GM12878 (cell line): ENCODE measurements around the gene FAM219A. TPM values are rescaled to one million over a fixed set of nuclear protein-coding genes. Genes with fewer than 3 reads are reported as not detected.

Experiments used
- ATAC-seq: fragments of 200-7000 bp; cut with Tn5 transposase; 3 replicates; pipeline ENCODE4 v1.9.1; 2020; ENCODE audit warnings: mild to moderate bottlenecking, moderate library complexity
- BruUV-seq: library from RNA; stranded (reverse); fragments of 400-500 nt; replicated peaks from 2 replicates; lab custom pipeline; 2021; lab: Mats Ljungman, UMichigan
- CTCF ChIA-PET: fragments of 300-600 bp; sonication (Branson Sonifier 250); formaldehyde crosslinking; extraction: SDS; loops from one replicate; lab custom pipeline; 2021; ENCODE audit warnings: inconsistent platforms; lab: Yijun Ruan, JAX
- POLR2A ChIA-PET: fragments of 350-600 bp; formaldehyde crosslinking; extraction: SDS; loops from one replicate; lab custom pipeline; 2021; ENCODE audit warnings: inconsistent platforms; lab: Charles Lee
- RAD21 ChIA-PET: fragments of 300-600 bp; sonication (Branson Sonifier 250); formaldehyde crosslinking; loops from one replicate; lab custom pipeline; 2023; ENCODE audit warnings: antibody characterized with exemption; ENCODE audit not compliant: unreplicated experiment; lab: Charles Lee
- SMC1A ChIA-PET: fragments of 300-600 bp; sonication (Branson Sonifier 250); formaldehyde crosslinking; loops from one replicate; lab custom pipeline; 2023; ENCODE audit not compliant: unreplicated experiment, uncharacterized antibody; lab: Charles Lee
- DNase-seq: peaks from one replicate; pipeline ENCODE4 v3.0.0-alpha.2; 2011; ENCODE audit warnings: low read depth, low spot score
- FAIRE-seq: peaks from 3 replicates; lab custom pipeline; 2011; peaks lifted over from hg19 to GRCh38; lab: Jason Lieb, UNC
- H2AFZ ChIP-seq: 2 replicates; pipeline ENCODE4 v1.6.0; 2011; ENCODE audit warnings: low read depth, low read length, control low read depth; ENCODE audit not compliant: control insufficient read depth
- H3K27ac ChIP-seq: 2 replicates; pipeline ENCODE4 v1.5.1; 2011; ENCODE audit warnings: control low read depth; ENCODE audit not compliant: control insufficient read depth, insufficient read depth
- H3K27me3 ChIP-seq, 2 experiments: replicated peaks in 1 of 2; 2 replicates each; pipeline versions ENCODE4 v1.6.0 to v1.6.1; 2011; ENCODE audit warnings: low read length in 1 of 2; ENCODE audit not compliant: control insufficient read depth in 2 of 2, insufficient read depth in 2 of 2
- H3K36me3 ChIP-seq, 2 experiments: 2 replicates each; pipeline ENCODE4 v1.5.1; 2011; ENCODE audit warnings: low read length in 1 of 2; ENCODE audit not compliant: control insufficient read depth in 2 of 2, insufficient read depth in 2 of 2
- H3K4me1 ChIP-seq: 2 replicates; pipeline ENCODE4 v1.6.1; 2011; ENCODE audit warnings: mild to moderate bottlenecking, low read length, moderate library complexity, mixed read lengths; ENCODE audit not compliant: control insufficient read depth, insufficient read depth
- H3K4me2 ChIP-seq: 2 replicates; pipeline ENCODE4 v1.6.0; 2011; ENCODE audit warnings: control low read depth; ENCODE audit not compliant: control insufficient read depth, insufficient read depth
- H3K4me3 ChIP-seq: fragments of 200-600 bp; sonication (generic); 2 replicates; pipeline ENCODE4 v1.5.1; 2016
- H3K79me2 ChIP-seq: 2 replicates; pipeline ENCODE4 v1.6.0; 2011; ENCODE audit warnings: low read length; ENCODE audit not compliant: control insufficient read depth, insufficient read depth
- H3K9ac ChIP-seq: 2 replicates; pipeline ENCODE4 v1.8.0; 2011; ENCODE audit warnings: low read length, control low read depth, mixed read lengths; ENCODE audit not compliant: control insufficient read depth, insufficient read depth
- H3K9me3 ChIP-seq: replicated peaks from 3 replicates; pipeline ENCODE4 v1.5.1; 2011; ENCODE audit warnings: mild to moderate bottlenecking, low read length; ENCODE audit not compliant: control insufficient read depth, insufficient read depth
- H4K20me1 ChIP-seq: 2 replicates; pipeline ENCODE4 v1.6.0; 2011; ENCODE audit not compliant: control insufficient read depth, insufficient read depth
- ETV6 ChIP-seq, 2 experiments: fragments of 450-650 bp in 1 of 2; IDR thresholded peaks in 1 of 2; conservative IDR thresholded peaks in 1 of 2; 2 replicates each; pipeline ENCODE4 v1.6.1; 2014; ENCODE audit warnings: antibody characterized with exemption in 1 of 2, borderline replicate concordance in 1 of 2, low read depth in 1 of 2, mild to moderate bottlenecking in 1 of 2, moderate library complexity in 1 of 2
- HDAC2 ChIP-seq: fragments of 200-600 bp; sonication (generic); IDR thresholded peaks from 2 replicates; pipeline ENCODE4 v1.6.1; 2017
- HDAC6 ChIP-seq: fragments of 200-600 bp; sonication (generic); IDR thresholded peaks from one replicate; pipeline ENCODE4 v1.8.0; 2017; ENCODE audit warnings: antibody characterized with exemption; ENCODE audit not compliant: unreplicated experiment
- HDGF ChIP-seq: fragments of 450-650 bp; IDR thresholded peaks from 2 replicates; pipeline ENCODE4 v1.6.1; 2016; ENCODE audit warnings: antibody characterized with exemption
- MEF2B ChIP-seq: fragments of 450-650 bp; IDR thresholded peaks from 2 replicates; pipeline ENCODE4 v1.6.1; 2018; ENCODE audit warnings: mild to moderate bottlenecking, moderate library complexity; ENCODE audit not compliant: partially characterized antibody, poor library complexity, severe bottlenecking
- MYC ChIP-seq: IDR thresholded peaks from 2 replicates; pipeline ENCODE4 v1.6.1; 2011; ENCODE audit warnings: mild to moderate bottlenecking, low read length, moderate library complexity, inconsistent platforms; ENCODE audit not compliant: insufficient read depth, insufficient replicate concordance, insufficient read length, severe bottlenecking
- PAX5 ChIP-seq: IDR thresholded peaks from 2 replicates; pipeline ENCODE4 v1.6.1; 2011; ENCODE audit warnings: low read depth, low read length, borderline replicate concordance
- RAD21 ChIP-seq: IDR thresholded peaks from 2 replicates; pipeline ENCODE4 v1.6.1; 2011; ENCODE audit warnings: mild to moderate bottlenecking, low read depth, low read length, moderate library complexity; ENCODE audit not compliant: insufficient read depth
- SP1 ChIP-seq: IDR thresholded peaks from one replicate; pipeline ENCODE4 v1.6.1; 2011; ENCODE audit warnings: low read depth, low read length
- SUPT20H ChIP-seq: IDR thresholded peaks from 2 replicates; pipeline ENCODE4 v1.6.1; 2011; ENCODE audit warnings: low read depth, mild to moderate bottlenecking, low read length, moderate library complexity, borderline replicate concordance; ENCODE audit not compliant: control insufficient read depth
- TCF7 ChIP-seq: IDR thresholded peaks from 2 replicates; pipeline ENCODE4 v1.6.1; 2014; ENCODE audit warnings: antibody characterized with exemption, borderline replicate concordance
- ZSCAN29 ChIP-seq: fragments of 450-650 bp; IDR thresholded peaks from 2 replicates; pipeline ENCODE4 v1.6.1; 2017; ENCODE audit warnings: mild to moderate bottlenecking, moderate library complexity
- ZZZ3 ChIP-seq: IDR thresholded peaks from 2 replicates; pipeline ENCODE4 v1.6.1; 2011; ENCODE audit warnings: low read depth; ENCODE audit not compliant: control insufficient read depth, insufficient read length
- WGBS: methylation state at CpG from one replicate; pipeline ENCODE4 v1.1.6; 2016; ENCODE audit warnings: low lambda C conversion rate; ENCODE audit not compliant: insufficient replicate concordance, insufficient coverage; ENCODE audit errors: missing lambda C conversion rate; 5-methylcytosine and 5-hydroxymethylcytosine counted together
- in situ Hi-C: fragments of 300-500 bp; cut with MboI; formaldehyde crosslinking; loops from 9 replicates; pipeline ENCODE4 v1.14.3; 2018; ENCODE audit warnings: mixed read lengths
- intact Hi-C: fragments of 100-400 bp; cut with micrococcal nuclease; formaldehyde crosslinking; loops from one replicate; pipeline ENCODE4 v1.14.2; 2022; ENCODE audit not compliant: unreplicated experiment
- polyA plus RNA-seq, 11 experiments: library from polyadenylated mRNA; depleted of rRNA in 4 of 11; unstranded in 6 of 11; stranded (reverse) in 5 of 11; fragments of >200 nt; fragmentation: Nextera tagmentation in 4 of 11; fragmentation: Illumina TruSeq in 1 of 11; extraction: Ambion mirVana in 4 of 11; extraction: Trizol in 1 of 11; gene quantifications; 1 replicate in 1 of 11; 2 replicates in 10 of 11; pipeline versions ENCODE4 v1.2.1 to v1.2.3, GENCODE V29; 2011 to 2016; ENCODE audit warnings: inconsistent platforms in 2 of 11, missing spikeins in 2 of 11, low read depth in 1 of 11
- total RNA-seq, 4 experiments: library from RNA; depleted of rRNA in 3 of 4; stranded (reverse); fragments of >200 nt in 3 of 4; fragmentation: Illumina TruSeq in 1 of 4; extraction: Trizol in 1 of 4; gene quantifications; 2 replicates each; pipeline versions ENCODE4 v1.2.1 to v1.2.3, GENCODE V29; 2013 to 2021
- TF ChIP-seq, protein P1 (sequence below), 3 experiments: IDR thresholded peaks in 2 of 3; conservative IDR thresholded peaks in 1 of 3; 2 replicates each; pipeline ENCODE4 v1.5.1; 2011; ENCODE audit warnings: low read depth in 3 of 3, low read length in 3 of 3, mild to moderate bottlenecking in 3 of 3, control low read depth in 2 of 3, moderate library complexity in 2 of 3, inconsistent platforms in 1 of 3, mixed read lengths in 1 of 3; ENCODE audit not compliant: control insufficient read depth in 2 of 3, insufficient read depth in 1 of 3; ENCODE audit errors: extremely low read depth in 1 of 3
- TF ChIP-seq, protein P2 (sequence below): fragments of 450-650 bp; IDR thresholded peaks from 2 replicates; pipeline ENCODE4 v1.6.1; 2017; ENCODE audit warnings: borderline replicate concordance

The FAM219A gene
- total and polyA plus RNA-seq, 10 of the 15 experiments (the other 5 are each of a cell fraction or from before 2014, with no cell fraction given): 0.11 to 2.0 (median 0.71) TPM

DNA sequence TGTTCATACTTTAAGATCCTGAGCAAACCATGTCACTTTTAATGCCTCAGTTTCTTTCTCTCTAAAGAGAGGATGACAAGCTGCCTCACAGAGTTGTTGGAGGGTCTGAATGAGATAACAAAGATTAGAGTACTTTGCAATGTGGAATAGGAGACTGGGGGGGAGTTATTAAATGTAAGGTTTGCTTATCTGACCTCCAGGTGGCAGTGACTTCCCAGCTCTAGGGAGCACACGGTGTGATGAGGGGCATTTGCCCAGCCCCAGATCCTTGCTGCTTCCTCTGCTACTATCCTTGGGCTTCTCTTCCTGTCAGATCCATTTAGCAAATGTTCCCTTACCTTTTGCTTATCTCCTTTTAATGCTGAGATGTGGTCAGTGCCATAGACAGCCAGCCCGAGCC lies 33.7 kb upstream of the FAM219A start:
- H3K79me2 ChIP-seq: no peaks in the 10 kb centered on the region
- SMC1A ChIA-PET: no interaction called here
- CTCF ChIA-PET: interaction anchor here (1.2 kb wide), 1 partner anchor 8 kb away, joined by 3 read pairs; no protein-coding TSS in a partner anchor
- no peak for TF ChIP-seq HDAC6
- TF ChIP-seq ZZZ3: no peak
- TF ChIP-seq, protein P1, sequence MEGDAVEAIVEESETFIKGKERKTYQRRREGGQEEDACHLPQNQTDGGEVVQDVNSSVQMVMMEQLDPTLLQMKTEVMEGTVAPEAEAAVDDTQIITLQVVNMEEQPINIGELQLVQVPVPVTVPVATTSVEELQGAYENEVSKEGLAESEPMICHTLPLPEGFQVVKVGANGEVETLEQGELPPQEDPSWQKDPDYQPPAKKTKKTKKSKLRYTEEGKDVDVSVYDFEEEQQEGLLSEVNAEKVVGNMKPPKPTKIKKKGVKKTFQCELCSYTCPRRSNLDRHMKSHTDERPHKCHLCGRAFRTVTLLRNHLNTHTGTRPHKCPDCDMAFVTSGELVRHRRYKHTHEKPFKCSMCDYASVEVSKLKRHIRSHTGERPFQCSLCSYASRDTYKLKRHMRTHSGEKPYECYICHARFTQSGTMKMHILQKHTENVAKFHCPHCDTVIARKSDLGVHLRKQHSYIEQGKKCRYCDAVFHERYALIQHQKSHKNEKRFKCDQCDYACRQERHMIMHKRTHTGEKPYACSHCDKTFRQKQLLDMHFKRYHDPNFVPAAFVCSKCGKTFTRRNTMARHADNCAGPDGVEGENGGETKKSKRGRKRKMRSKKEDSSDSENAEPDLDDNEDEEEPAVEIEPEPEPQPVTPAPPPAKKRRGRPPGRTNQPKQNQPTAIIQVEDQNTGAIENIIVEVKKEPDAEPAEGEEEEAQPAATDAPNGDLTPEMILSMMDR (IDR thresholded peaks at IDR 0.05 in 2 of 3, conservative IDR thresholded peaks at IDR 0.05 in 1 of 3; ENCODE audit: control insufficient read depth in 2 of 3, extremely low read depth in 1 of 3, insufficient read depth in 1 of 3, low read depth in 3 of 3, low read length in 3 of 3): peak in 1 of 3 experiments; percentile 14; a peak in 1 of 6 replicates
- TF ChIP-seq, all 136 proteins: peak for 1
- H3K27ac ChIP-seq: no peak overlapping the region
- no peak overlapping the region for H2AFZ ChIP-seq
- no peak for DNase-seq
- no peak for ATAC-seq
- no peaks in the 10 kb centered on the region for H3K9me3 ChIP-seq
- H3K4me1 ChIP-seq: no peaks in the 10 kb centered on the region
- H4K20me1 ChIP-seq: peaks cover 3% of the 10 kb centered on the region
- POLR2A ChIA-PET: no interaction called here
- in situ Hi-C loops (no loop called here), intact Hi-C loops (no loop called here)
- no peak overlapping the region for H3K9ac ChIP-seq
- RAD21 ChIA-PET: no interaction called here
- no TSS peak for BruUV-seq
- no peak overlapping the region for H3K4me3 ChIP-seq
- 3% methylated on average over 2 of the region's 2 CpGs for WGBS
- peaks cover 4 to 18% of the 10 kb centered on the region in 2 experiments; a peak in 3 of 4 replicates for H3K27me3 ChIP-seq
- no peaks in the 10 kb centered on the region for H3K36me3 ChIP-seq
- no peak overlapping the region for H3K4me2 ChIP-seq
- FAIRE-seq: no peak

DNA sequence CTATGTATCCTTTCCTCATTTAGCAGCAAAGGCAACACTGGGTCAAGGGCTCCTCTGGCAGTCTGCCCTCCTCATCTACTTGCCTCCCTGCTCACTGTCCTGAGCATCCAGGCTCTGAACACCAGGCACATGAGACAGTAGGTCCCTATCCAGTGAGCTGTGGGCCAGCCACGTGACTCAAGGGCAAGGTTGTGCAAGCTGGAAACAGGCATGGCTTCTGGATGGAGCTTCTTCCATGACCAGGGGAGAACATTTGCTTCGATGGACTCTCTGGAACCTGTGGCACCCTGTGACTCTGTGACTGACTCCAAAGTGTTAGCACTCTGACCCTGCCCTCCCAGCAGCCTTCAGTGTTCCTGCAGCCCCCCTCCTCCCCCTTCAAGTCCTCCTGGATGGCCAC lies 33.2 kb upstream of the FAM219A start:
- intact Hi-C loops (no loop called here), in situ Hi-C loops (no loop called here)
- no peak for TF ChIP-seq SUPT20H
- no peak for TF ChIP-seq ZSCAN29
- TF ChIP-seq, protein P2, sequence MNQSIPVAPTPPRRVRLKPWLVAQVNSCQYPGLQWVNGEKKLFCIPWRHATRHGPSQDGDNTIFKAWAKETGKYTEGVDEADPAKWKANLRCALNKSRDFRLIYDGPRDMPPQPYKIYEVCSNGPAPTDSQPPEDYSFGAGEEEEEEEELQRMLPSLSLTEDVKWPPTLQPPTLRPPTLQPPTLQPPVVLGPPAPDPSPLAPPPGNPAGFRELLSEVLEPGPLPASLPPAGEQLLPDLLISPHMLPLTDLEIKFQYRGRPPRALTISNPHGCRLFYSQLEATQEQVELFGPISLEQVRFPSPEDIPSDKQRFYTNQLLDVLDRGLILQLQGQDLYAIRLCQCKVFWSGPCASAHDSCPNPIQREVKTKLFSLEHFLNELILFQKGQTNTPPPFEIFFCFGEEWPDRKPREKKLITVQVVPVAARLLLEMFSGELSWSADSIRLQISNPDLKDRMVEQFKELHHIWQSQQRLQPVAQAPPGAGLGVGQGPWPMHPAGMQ: no peak
- TF ChIP-seq SP1: no peak
- no peak for TF ChIP-seq MYC
- TF ChIP-seq PAX5: no peak
- TF ChIP-seq HDGF: no peak
- TF ChIP-seq HDAC2: no peak
- TF ChIP-seq ETV6 (conservative IDR thresholded peaks at IDR 0.05 in 1 of 2, IDR thresholded peaks at IDR 0.05 in 1 of 2; ENCODE audit: borderline replicate concordance in 1 of 2, low read depth in 1 of 2): no peak
- TF ChIP-seq MEF2B: no peak
- TF ChIP-seq TCF7: no peak
- no peak for TF ChIP-seq RAD21

More for the DNA sequence above, 33.2 kb upstream of the FAM219A start:
- 0% methylated on average over 2 of the region's 2 CpGs for WGBS
- ChIA-PET SMC1A (no interaction called here), POLR2A (no interaction called here), RAD21 (no interaction called here), CTCF (interaction anchor here (1.2 kb wide), 1 partner anchor 9 kb away, joined by 3 read pairs; no protein-coding TSS in a partner anchor)
- no peak overlapping the region for H3K4me2 ChIP-seq
- no peaks in the 10 kb centered on the region for H3K4me1 ChIP-seq
- H3K9me3 ChIP-seq: no peaks in the 10 kb centered on the region
- no peak overlapping the region for H3K27ac ChIP-seq
- H3K4me3 ChIP-seq: no peak overlapping the region
- no peak overlapping the region for H3K9ac ChIP-seq
- peaks cover 4 to 18% of the 10 kb centered on the region in 2 experiments; a peak in 3 of 4 replicates for H3K27me3 ChIP-seq
- no peak for DNase-seq
- no TSS peak for BruUV-seq
- no peak for ATAC-seq
- H2AFZ ChIP-seq: no peak overlapping the region
- no peaks in the 10 kb centered on the region for H3K36me3 ChIP-seq
- no peaks in the 10 kb centered on the region for H3K79me2 ChIP-seq
- no peak for FAIRE-seq
- H4K20me1 ChIP-seq: no peaks in the 10 kb centered on the region; the same call in 1 of the 2 replicates
